Mesenchymal stem cell (in vitro differentiated cells and primary cell): Measurements from ENCODE around the gene OR4F15.
"Not testable (repeated sequence)": the region's sequence is repeated elsewhere in the genome, so short reads cannot be mapped to it uniquely, and the experiment has no call there.

ENCODE experiments used
- DNase-seq: peaks from one replicate; pipeline ENCODE4 v3.0.0-alpha.2; 2013
- H2AFZ ChIP-seq: one replicate; pipeline ENCODE4 v1.6.1; 2013; ENCODE audit warnings: low read depth, mild to moderate bottlenecking, control low read depth, inconsistent platforms, low read length, moderate library complexity
- H2AK5ac ChIP-seq: 2 replicates; pipeline ENCODE4 v1.6.1; 2013; ENCODE audit warnings: low read length, moderate library complexity, mild to moderate bottlenecking, inconsistent platforms; ENCODE audit not compliant: severe bottlenecking
- H2BK120ac ChIP-seq: one replicate; pipeline ENCODE4 v1.6.1; 2013; ENCODE audit warnings: low read depth, mild to moderate bottlenecking, inconsistent platforms, low read length, moderate library complexity
- H2BK12ac ChIP-seq, 2 experiments: one replicate each; pipeline ENCODE4 v1.6.1; 2013; ENCODE audit warnings: inconsistent platforms in 2 of 2, low read length in 2 of 2, mild to moderate bottlenecking in 2 of 2, moderate library complexity in 2 of 2, control low read depth in 1 of 2
- H2BK15ac ChIP-seq: one replicate; pipeline ENCODE4 v1.6.1; 2013; ENCODE audit warnings: mild to moderate bottlenecking, low read depth, inconsistent platforms; ENCODE audit not compliant: poor library complexity, severe bottlenecking
- H2BK5ac ChIP-seq: 2 replicates; pipeline ENCODE4 v1.6.1; 2013; ENCODE audit warnings: low read depth, mild to moderate bottlenecking, low read length, control low read depth, inconsistent platforms; ENCODE audit not compliant: poor library complexity, severe bottlenecking
- H3K14ac ChIP-seq, 2 experiments: one replicate each; pipeline ENCODE4 v1.6.1; 2013; ENCODE audit warnings: inconsistent platforms in 2 of 2, low read length in 2 of 2, control low read depth in 1 of 2, mild to moderate bottlenecking in 1 of 2, moderate library complexity in 1 of 2
- H3K18ac ChIP-seq, 2 experiments: one replicate each; pipeline ENCODE4 v1.6.1; 2013; ENCODE audit warnings: inconsistent platforms in 2 of 2, low read length in 2 of 2, control low read depth in 1 of 2, low read depth in 1 of 2, mild to moderate bottlenecking in 1 of 2
- H3K23ac ChIP-seq, 2 experiments: one replicate each; pipeline ENCODE4 v1.6.1; 2013; ENCODE audit warnings: inconsistent platforms in 2 of 2, low read length in 2 of 2, mild to moderate bottlenecking in 2 of 2, moderate library complexity in 2 of 2, control low read depth in 1 of 2
- H3K27ac ChIP-seq: 2 replicates; pipeline ENCODE4 v1.5.1; 2013; ENCODE audit warnings: mild to moderate bottlenecking, moderate library complexity, low read length, control low read depth, inconsistent platforms; ENCODE audit not compliant: poor library complexity, severe bottlenecking
- H3K27me3 ChIP-seq, 2 experiments: 2 replicates each; pipeline versions ENCODE4 v1.6.1 to v1.7.0; 2013; ENCODE audit warnings: low read length in 2 of 2, mild to moderate bottlenecking in 2 of 2, moderate library complexity in 2 of 2, control low read depth in 1 of 2, inconsistent platforms in 1 of 2; ENCODE audit not compliant: control insufficient read depth in 1 of 2, insufficient read depth in 1 of 2
- H3K36me3 ChIP-seq, 2 experiments: 2 replicates each; pipeline versions ENCODE4 v1.6.1 to v1.7.0; 2013; ENCODE audit warnings: low read length in 2 of 2, control low read depth in 1 of 2, inconsistent platforms in 1 of 2, low read depth in 1 of 2, mild to moderate bottlenecking in 1 of 2; ENCODE audit not compliant: insufficient read depth in 2 of 2, control insufficient read depth in 1 of 2
- H3K4ac ChIP-seq, 2 experiments: one replicate each; pipeline ENCODE4 v1.6.1; 2013; ENCODE audit warnings: inconsistent platforms in 2 of 2, low read length in 2 of 2, mild to moderate bottlenecking in 2 of 2, moderate library complexity in 2 of 2, control low read depth in 1 of 2, low read depth in 1 of 2
- H3K4me1 ChIP-seq: 2 replicates; pipeline ENCODE4 v1.6.1; 2013; ENCODE audit warnings: low read depth, low read length, control low read depth; ENCODE audit not compliant: control insufficient read depth, insufficient read depth
- H3K4me2 ChIP-seq: 2 replicates; pipeline ENCODE4 v1.6.1; 2013; ENCODE audit warnings: low read length, mild to moderate bottlenecking, inconsistent platforms; ENCODE audit not compliant: poor library complexity, severe bottlenecking
- H3K4me3 ChIP-seq, 2 experiments: 2 replicates each; pipeline versions ENCODE4 v1.5.1 to v1.7.0; 2013; ENCODE audit warnings: low read length in 2 of 2, mild to moderate bottlenecking in 2 of 2, control low read depth in 1 of 2, low read depth in 1 of 2; ENCODE audit not compliant: insufficient read depth in 1 of 2
- H3K79me1 ChIP-seq: replicated peaks from 2 replicates; pipeline ENCODE4 v1.6.1; 2013; ENCODE audit warnings: mild to moderate bottlenecking, control low read depth, low read length, inconsistent platforms; ENCODE audit not compliant: poor library complexity, severe bottlenecking
- H3K9ac ChIP-seq: 2 replicates; pipeline ENCODE4 v1.7.0; 2013; ENCODE audit warnings: mild to moderate bottlenecking, low read length, moderate library complexity
- H3K9me3 ChIP-seq: 2 replicates; pipeline ENCODE4 v1.7.0; 2013; ENCODE audit warnings: mild to moderate bottlenecking, low read length; ENCODE audit not compliant: control insufficient read depth
- H4K8ac ChIP-seq: one replicate; pipeline ENCODE4 v1.6.1; 2013; ENCODE audit warnings: inconsistent platforms, mild to moderate bottlenecking, low read length, moderate library complexity
- H4K91ac ChIP-seq: one replicate; pipeline ENCODE4 v1.6.1; 2013; ENCODE audit warnings: mild to moderate bottlenecking, low read length, inconsistent platforms
- WGBS: methylation state at CpG from one replicate; pipeline ENCODE4 v1.1.7; 2013; ENCODE audit warnings: mixed read lengths; 5-methylcytosine and 5-hydroxymethylcytosine counted together

The OR4F15 gene

DNA sequence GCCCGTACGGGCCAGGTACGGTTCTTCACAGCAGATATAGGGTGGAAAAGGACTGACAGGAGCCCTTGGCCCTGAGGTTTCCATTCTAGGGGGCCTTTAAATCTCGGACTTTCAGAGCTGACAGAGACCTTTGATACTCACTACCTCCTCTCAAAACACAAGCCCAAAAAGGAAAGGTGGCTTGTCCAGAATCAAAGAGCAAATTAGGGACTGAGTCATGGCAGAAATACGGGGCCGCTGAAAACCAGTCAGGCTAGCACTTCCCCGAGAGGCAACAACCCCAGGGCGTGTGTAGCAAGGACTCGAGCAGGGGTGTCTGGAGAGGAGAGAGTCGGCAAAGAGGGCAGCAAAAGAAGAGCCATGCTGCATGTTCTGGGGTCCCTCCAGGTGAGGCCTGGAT lies 33.4 kb upstream of the OR4F15 start:
- H3K79me1 ChIP-seq, DNase-seq, H3K27ac ChIP-seq, H3K4me2 ChIP-seq, H3K4me3 ChIP-seq, H4K91ac ChIP-seq, H3K4ac ChIP-seq, H3K14ac ChIP-seq, H3K9ac ChIP-seq, H3K18ac ChIP-seq, H2BK15ac ChIP-seq, H2BK12ac ChIP-seq, H2AK5ac ChIP-seq, H4K8ac ChIP-seq, H2BK5ac ChIP-seq, H3K23ac ChIP-seq, H2AFZ ChIP-seq, H3K36me3 ChIP-seq, H3K9me3 ChIP-seq, H3K4me1 ChIP-seq, H2BK120ac ChIP-seq: not testable (repeated sequence)
- peaks cover 0 to 20% of the 10 kb centered on the region in 2 experiments for H3K27me3 ChIP-seq
- WGBS, result 89% methylated on average over 9 of the region's 10 CpGs

DNA sequence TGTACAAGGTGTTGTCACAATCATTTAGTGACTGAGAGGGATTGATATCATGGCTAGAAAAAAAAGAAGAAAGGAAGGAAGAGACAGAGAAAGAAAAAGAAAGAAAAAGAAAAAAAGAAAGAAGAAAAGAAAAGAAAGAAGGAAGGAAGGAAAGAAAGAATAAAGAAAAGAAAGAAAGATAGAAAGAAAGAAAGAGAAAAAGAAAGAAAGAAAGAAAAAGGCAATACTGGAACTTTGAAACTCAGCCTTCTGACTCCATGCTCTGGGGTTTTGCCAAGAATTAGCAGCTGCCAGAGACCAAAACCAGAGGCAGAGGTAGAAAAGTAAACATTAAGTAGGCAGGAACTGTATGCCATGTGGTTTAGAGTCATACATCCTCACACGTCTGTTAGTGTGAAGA lies 31.8 kb upstream of the OR4F15 start:
- H3K18ac ChIP-seq, H2BK15ac ChIP-seq, H3K9me3 ChIP-seq, H4K8ac ChIP-seq, H3K23ac ChIP-seq, H3K79me1 ChIP-seq, H3K14ac ChIP-seq, H3K27ac ChIP-seq, H4K91ac ChIP-seq, H2BK120ac ChIP-seq, H2BK5ac ChIP-seq, H3K4me1 ChIP-seq, H2AFZ ChIP-seq, H3K36me3 ChIP-seq, H2BK12ac ChIP-seq, H3K4me2 ChIP-seq, H3K4me3 ChIP-seq, H2AK5ac ChIP-seq, H3K9ac ChIP-seq, H3K4ac ChIP-seq: not testable (repeated sequence)
- WGBS, result no CpG with 5 or more reads among the region's 1 CpG
- peak; percentile 20 for DNase-seq
- peaks cover 0 to 24% of the 10 kb centered on the region in 2 experiments for H3K27me3 ChIP-seq

DNA sequence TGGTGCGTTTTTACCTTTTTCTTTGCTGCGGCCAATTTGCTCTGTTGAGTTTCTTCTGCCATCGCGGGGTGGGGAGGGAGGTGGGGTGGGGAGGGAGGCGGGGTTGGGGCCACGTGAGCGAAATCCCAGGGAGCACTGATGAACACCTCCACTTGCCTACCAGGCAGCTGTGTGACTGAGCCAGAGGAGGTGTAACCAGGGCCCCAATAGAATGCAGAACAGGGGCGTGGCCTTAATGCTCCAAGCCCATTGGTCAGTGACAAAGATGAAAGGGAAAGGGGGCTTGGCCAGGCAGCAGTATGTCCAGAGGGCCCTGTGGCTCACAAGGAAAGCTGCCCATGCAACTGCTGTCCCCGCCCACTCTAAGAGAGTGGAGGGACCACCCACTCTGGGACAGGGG lies 30.1 kb upstream of the OR4F15 start:
- H3K79me1 ChIP-seq, result no peaks in the 10 kb centered on the region
- H2AFZ ChIP-seq, result no peak overlapping the region
- no peak overlapping the region for H4K8ac ChIP-seq
- peaks cover 0 to 14% of the 10 kb centered on the region in 2 experiments for H3K27me3 ChIP-seq
- no peak overlapping the region for H3K18ac ChIP-seq
- H3K4me3 ChIP-seq, result no peak overlapping the region
- no peak overlapping the region for H3K23ac ChIP-seq
- peaks cover 2% of the 10 kb centered on the region for H3K4me1 ChIP-seq
- H2BK15ac ChIP-seq, result no peak overlapping the region
- WGBS, result 80% methylated on average over 9 of the region's 9 CpGs
- H2AK5ac ChIP-seq, result no peak overlapping the region
- no peak overlapping the region for H4K91ac ChIP-seq
- no peak overlapping the region for H3K4ac ChIP-seq
- H3K27ac ChIP-seq, result no peak overlapping the region
- no peaks in the 10 kb centered on the region for H3K9me3 ChIP-seq
- no peak overlapping the region for H2BK5ac ChIP-seq
- no peak overlapping the region for H2BK12ac ChIP-seq
- no peak overlapping the region for H3K14ac ChIP-seq
- H3K9ac ChIP-seq, result no peak overlapping the region
- H2BK120ac ChIP-seq, result no peak overlapping the region
- DNase-seq, result no peak
- no peaks in the 10 kb centered on the region for H3K36me3 ChIP-seq
- no peak overlapping the region for H3K4me2 ChIP-seq

DNA sequence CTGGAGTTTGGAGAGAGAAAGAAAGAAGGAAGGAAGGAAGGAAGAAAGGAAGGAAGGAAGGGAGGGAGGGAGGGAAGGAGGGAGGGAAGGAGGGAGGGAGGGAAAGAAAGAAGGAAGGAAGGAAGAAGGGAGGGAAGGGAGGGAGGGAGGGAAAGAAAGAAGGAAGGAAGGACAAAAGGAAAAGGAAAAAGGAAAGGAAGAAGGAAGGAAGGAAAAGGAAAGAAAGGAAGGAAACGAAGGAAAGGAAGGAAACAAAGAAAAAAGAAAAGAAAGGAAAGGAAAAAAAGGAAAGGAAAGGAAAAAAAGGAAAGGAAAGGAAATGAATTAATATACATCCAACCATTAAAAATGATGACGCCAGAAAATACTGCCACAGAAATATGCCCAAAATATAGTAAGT lies 27.4 kb upstream of the OR4F15 start:
- Histone ChIP-seq H3K9ac (no peak overlapping the region), H2AK5ac (no peak overlapping the region), H3K27me3 (peaks cover 0 to 9% of the 10 kb centered on the region in 2 experiments), H3K23ac (no peak overlapping the region), H3K4me1 (no peaks in the 10 kb centered on the region), H3K36me3 (no peaks in the 10 kb centered on the region), H3K4me3 (no peak overlapping the region), H2BK12ac (no peak overlapping the region), H3K18ac (no peak overlapping the region), H3K27ac (no peak overlapping the region), H4K91ac (no peak overlapping the region), H2BK5ac (no peak overlapping the region), H3K14ac (no peak overlapping the region), H3K4me2 (no peak overlapping the region), H2AFZ (no peak overlapping the region), H4K8ac (no peak overlapping the region), H2BK15ac (no peak overlapping the region), H3K9me3 (no peaks in the 10 kb centered on the region), H2BK120ac (no peak overlapping the region), H3K79me1 (no peaks in the 10 kb centered on the region), H3K4ac (no peak overlapping the region)
- DNase-seq, result no peak
- 57% methylated on average over 1 of the region's 2 CpGs for WGBS
